Type B pancreatic cell (in vitro differentiated cells): Measurements from ENCODE around the gene ATP8B4. TPM values are rescaled to one million over a fixed set of nuclear protein-coding genes. Genes with fewer than 3 reads are reported as not detected.

Experiments
- DNase-seq: peaks from one replicate; pipeline ENCODE4 v3.0.0; 2021; ENCODE audit warnings: mixed read lengths; ENCODE audit not compliant: unreplicated experiment; ENCODE audit errors: extremely low spot score
- H3K27ac Mint-ChIP-seq: 2 replicates; pipeline ENCODE4 v1.8.0; 2021; ENCODE audit warnings: mild to moderate bottlenecking, mixed read lengths
- H3K27me3 Mint-ChIP-seq: 2 replicates; pipeline ENCODE4 v1.8.0; 2021; ENCODE audit warnings: mixed read lengths
- H3K36me3 Mint-ChIP-seq: 2 replicates; pipeline ENCODE4 v1.8.0; 2021; ENCODE audit warnings: mixed read lengths
- H3K4me1 Mint-ChIP-seq: one replicate; pipeline ENCODE4 v1.8.0; 2021; ENCODE audit warnings: mixed read lengths; ENCODE audit not compliant: unreplicated experiment
- H3K4me3 Mint-ChIP-seq: 2 replicates; pipeline ENCODE4 v1.8.0; 2021; ENCODE audit warnings: mild to moderate bottlenecking, mixed read lengths
- H3K9me3 Mint-ChIP-seq: 2 replicates; pipeline ENCODE4 v1.8.0; 2021; ENCODE audit warnings: mixed read lengths
- total RNA-seq: library from RNA; stranded (reverse); gene quantifications from 2 replicates; pipeline ENCODE4 v1.2.1, GENCODE V29; 2021; ENCODE audit warnings: low replicate concordance
- TF ChIP-seq, protein P1 (sequence below): fragments of 200-600 bp; sonication (generic); conservative IDR thresholded peaks from 2 replicates; pipeline ENCODE4 v1.5.0; 2021; ENCODE audit warnings: antibody characterized with exemption, mild to moderate bottlenecking

The ATP8B4 gene
- total RNA-seq, 1 donor from 2014 or later: 2.2 TPM

DNA sequence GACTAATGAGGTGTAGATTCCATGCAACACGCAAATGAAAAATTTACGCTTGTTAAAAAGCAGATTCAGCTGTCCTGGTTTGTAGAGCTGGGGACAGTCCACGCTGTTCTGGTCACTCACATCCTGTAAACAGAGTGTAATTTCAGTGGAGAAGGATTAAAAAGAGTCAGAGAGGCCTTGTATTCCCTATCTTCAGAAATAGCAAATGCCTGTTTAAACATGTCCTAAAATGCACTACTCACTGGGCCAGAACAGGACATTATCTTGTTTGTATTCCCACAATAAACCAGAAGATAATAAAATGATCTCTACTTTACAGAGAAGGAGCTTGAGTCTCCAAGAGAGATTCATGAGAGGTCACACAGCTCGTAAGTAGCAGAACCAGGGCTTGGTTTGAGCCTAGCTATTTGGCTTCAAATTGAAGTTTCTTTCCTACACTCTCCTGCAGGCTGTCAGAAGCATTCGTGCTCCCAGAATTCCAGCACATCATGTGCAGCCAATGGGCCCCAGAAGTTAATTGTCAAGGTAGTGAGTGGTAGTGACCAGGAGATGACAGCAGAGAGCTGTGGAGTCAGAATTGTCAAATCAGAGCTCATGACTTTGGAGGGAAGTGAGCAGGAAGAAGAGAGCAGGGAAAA is 242.5 kb downstream of the ATP8B4 start:
- no peak overlapping the region for H3K27ac Mint-ChIP-seq
- H3K27me3 Mint-ChIP-seq: no peaks in the 10 kb centered on the region
- DNase-seq: no peak
- no peak overlapping the region for H3K4me3 Mint-ChIP-seq
- H3K36me3 Mint-ChIP-seq: no peaks in the 10 kb centered on the region
- peaks cover 18% of the 10 kb centered on the region for H3K9me3 Mint-ChIP-seq
- H3K4me1 Mint-ChIP-seq: peaks cover 22% of the 10 kb centered on the region
- TF ChIP-seq, protein P1, sequence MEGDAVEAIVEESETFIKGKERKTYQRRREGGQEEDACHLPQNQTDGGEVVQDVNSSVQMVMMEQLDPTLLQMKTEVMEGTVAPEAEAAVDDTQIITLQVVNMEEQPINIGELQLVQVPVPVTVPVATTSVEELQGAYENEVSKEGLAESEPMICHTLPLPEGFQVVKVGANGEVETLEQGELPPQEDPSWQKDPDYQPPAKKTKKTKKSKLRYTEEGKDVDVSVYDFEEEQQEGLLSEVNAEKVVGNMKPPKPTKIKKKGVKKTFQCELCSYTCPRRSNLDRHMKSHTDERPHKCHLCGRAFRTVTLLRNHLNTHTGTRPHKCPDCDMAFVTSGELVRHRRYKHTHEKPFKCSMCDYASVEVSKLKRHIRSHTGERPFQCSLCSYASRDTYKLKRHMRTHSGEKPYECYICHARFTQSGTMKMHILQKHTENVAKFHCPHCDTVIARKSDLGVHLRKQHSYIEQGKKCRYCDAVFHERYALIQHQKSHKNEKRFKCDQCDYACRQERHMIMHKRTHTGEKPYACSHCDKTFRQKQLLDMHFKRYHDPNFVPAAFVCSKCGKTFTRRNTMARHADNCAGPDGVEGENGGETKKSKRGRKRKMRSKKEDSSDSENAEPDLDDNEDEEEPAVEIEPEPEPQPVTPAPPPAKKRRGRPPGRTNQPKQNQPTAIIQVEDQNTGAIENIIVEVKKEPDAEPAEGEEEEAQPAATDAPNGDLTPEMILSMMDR: peak; percentile 38

GRCh38 chr15:49875392-49875791 is 243.6 kb downstream of the ATP8B4 start:
- no peak for DNase-seq
- TF ChIP-seq, protein P1: peak; percentile 41
- no peak overlapping the region for H3K4me3 Mint-ChIP-seq
- H3K9me3 Mint-ChIP-seq: peaks cover 18% of the 10 kb centered on the region
- peaks cover 22% of the 10 kb centered on the region for H3K4me1 Mint-ChIP-seq
- H3K36me3 Mint-ChIP-seq: no peaks in the 10 kb centered on the region
- no peak overlapping the region for H3K27ac Mint-ChIP-seq
- no peaks in the 10 kb centered on the region for H3K27me3 Mint-ChIP-seq

DNA sequence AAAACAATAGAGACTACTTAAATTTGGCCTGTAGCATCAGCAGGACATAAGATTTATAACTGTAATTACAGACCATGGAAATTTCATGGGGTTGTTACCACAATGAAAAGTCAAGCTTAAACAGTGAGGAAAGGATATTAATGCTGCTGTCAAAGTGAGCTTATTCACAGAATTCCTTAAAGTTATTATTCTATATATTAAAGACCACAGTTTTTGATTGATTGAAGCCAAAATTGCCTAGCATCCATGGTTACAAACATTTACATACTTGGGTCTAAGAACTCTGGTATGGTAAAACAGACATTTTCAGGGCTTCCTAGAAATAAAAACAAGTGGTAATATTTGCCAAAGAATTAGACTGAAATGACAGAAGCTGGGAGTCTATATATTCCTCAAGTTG is 248.6 kb downstream of the ATP8B4 start:
- no peak overlapping the region for H3K27ac Mint-ChIP-seq
- H3K4me1 Mint-ChIP-seq: peaks cover 18% of the 10 kb centered on the region
- H3K9me3 Mint-ChIP-seq: peaks cover 12% of the 10 kb centered on the region
- TF ChIP-seq, protein P1: no peak
- no peaks in the 10 kb centered on the region for H3K27me3 Mint-ChIP-seq
- no peak overlapping the region for H3K4me3 Mint-ChIP-seq
- H3K36me3 Mint-ChIP-seq: peaks cover 3% of the 10 kb centered on the region
- DNase-seq: no peak

DNA sequence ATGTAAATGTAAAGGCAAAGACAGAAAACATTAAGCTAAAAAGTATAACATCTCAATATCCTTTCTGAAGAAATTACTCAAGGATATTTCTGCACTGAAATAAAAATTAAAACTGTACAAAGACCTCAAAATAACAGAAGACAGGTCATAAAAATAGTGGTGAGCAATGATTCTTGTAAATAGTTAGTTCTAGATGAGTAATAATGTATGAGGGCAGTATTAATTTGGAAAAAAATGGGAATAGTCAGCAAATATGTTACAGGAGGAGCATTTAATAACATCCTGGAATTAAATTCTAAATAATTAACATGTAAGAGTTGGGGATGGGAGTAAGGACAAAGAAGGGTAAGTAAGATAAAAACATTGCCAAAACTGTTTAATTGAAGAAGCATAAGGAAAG is 250.7 kb downstream of the ATP8B4 start:
- Mint-ChIP-seq H3K27ac (no peak overlapping the region), H3K4me1 (peaks cover 12% of the 10 kb centered on the region), H3K27me3 (no peaks in the 10 kb centered on the region), H3K4me3 (no peak overlapping the region), H3K9me3 (peaks cover 4% of the 10 kb centered on the region), H3K36me3 (peaks cover 3% of the 10 kb centered on the region)
- DNase-seq: no peak
- TF ChIP-seq, protein P1: no peak

- H3K4me1 Mint-ChIP-seq: peaks cover 7% of the 10 kb centered on the region
- no peaks in the 10 kb centered on the region for H3K9me3 Mint-ChIP-seq
- peak overlapping the region; percentile 67 for H3K4me3 Mint-ChIP-seq
- H3K36me3 Mint-ChIP-seq: peaks cover 3% of the 10 kb centered on the region
- H3K27ac Mint-ChIP-seq: peak overlapping the region; percentile 28
- H3K27me3 Mint-ChIP-seq: no peaks in the 10 kb centered on the region
- no peak for DNase-seq
- TF ChIP-seq, protein P1: no peak
Measured at GRCh38 chr15:49865925-49866757, 252.9 kb downstream of the ATP8B4 start.
